Lung microvascular endothelial cell (primary cell): ENCODE data around the gene KCNG1. TPM values are rescaled to one million over a fixed set of nuclear protein-coding genes. Genes with fewer than 3 reads are reported as not detected.

Experiments used
- DNase-seq, 2 donors: peaks; one replicate each; pipeline versions ENCODE4 v3.0.0 to v3.0.0-alpha.2; 2010; ENCODE audit warnings: low read depth in 2 of 2
- total RNA-seq: library from RNA; depleted of rRNA; stranded (reverse); fragments of >200 nt; gene quantifications from 2 replicates; pipeline ENCODE4 v1.2.1, GENCODE V29; 2014

Gene KCNG1
- total RNA-seq, 1 donor from 2014 or later, result 2.2 TPM

- DNase-seq, result peak; percentile 15 to 32
These were observed 65.6 kb downstream of the KCNG1 start for GRCh38 chr20:50957276-50957675.

DNA sequence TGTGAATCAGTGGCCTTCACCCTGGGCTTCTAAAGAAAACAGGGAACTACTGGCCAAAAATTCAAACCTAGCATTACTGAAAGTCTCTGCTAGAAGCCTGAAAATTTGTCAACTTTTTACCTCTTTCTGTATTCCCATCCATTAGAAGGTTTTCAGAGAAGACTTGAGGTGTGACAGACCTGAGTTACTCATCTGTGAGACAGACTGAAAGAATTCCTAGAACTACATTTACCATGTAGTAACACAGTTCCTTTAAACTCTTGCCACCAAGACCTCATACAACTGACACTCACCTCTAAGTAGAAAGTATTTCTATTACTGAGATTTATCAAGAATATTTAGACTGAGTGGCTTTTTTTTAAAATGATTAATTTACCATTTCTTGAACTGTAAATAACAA is 69.1 kb downstream of the KCNG1 start:
- no peak for DNase-seq

Other genes starting within 250 kb of the KCNG1 start
- gene BCAS4, start 228.0 kb downstream of the KCNG1 start, total RNA-seq, result 0.60 and 0.87 TPM in 2 replicates
- 24.6 and 24.8 TPM in 2 replicates for gene ADNP, start 91.7 kb downstream of the KCNG1 start, total RNA-seq
- 41.6 and 43.3 TPM in 2 replicates for gene DPM1, start 64.6 kb downstream of the KCNG1 start, total RNA-seq
- gene MOCS3, start 64.3 kb downstream of the KCNG1 start, total RNA-seq, result 5.4 and 7.9 TPM in 2 replicates